ENCODE measurements around the gene ALDOB.

ALDOB gene

GRCh38 chr9:101435601-101436079 is at the start of gene ALDOB:
Gene ALDOB (minus strand): TSS chr9:101435774. CDS start chr9:101430887, 4,887 bp downstream.
- no peak for DNase-seq (ENCODE audit: low spot score)

GRCh38 chr9:101484046-101484445 is 48.5 kb upstream of the ALDOB start:
- no peak for DNase-seq (ENCODE audit: low spot score)

- DNase-seq (ENCODE audit: low spot score) = no peak
Measured at GRCh38 chr9:101481261-101481660, 45.7 kb upstream of the ALDOB start.

- no peak for DNase-seq (ENCODE audit: low spot score)
Measured at GRCh38 chr9:101480386-101480785, 44.8 kb upstream of the ALDOB start.

GRCh38 chr9:101479338-101480030 is 43.9 kb upstream of the ALDOB start:
- DNase-seq (ENCODE audit: low spot score) = no peak

- no peak for DNase-seq (ENCODE audit: low spot score)
Measured at GRCh38 chr9:101478906-101479305, 43.3 kb upstream of the ALDOB start.

- DNase-seq (ENCODE audit: low spot score) = no peak
Measured at GRCh38 chr9:101478444-101478843, 42.9 kb upstream of the ALDOB start.

- DNase-seq (ENCODE audit: low spot score) = no peak
Measured at GRCh38 chr9:101477736-101478135, 42.2 kb upstream of the ALDOB start.

- DNase-seq (ENCODE audit: low spot score) = no peak
Measured at GRCh38 chr9:101477214-101477613, 41.6 kb upstream of the ALDOB start.

GRCh38 chr9:101476576-101477208 is 41.1 kb upstream of the ALDOB start:
- DNase-seq (ENCODE audit: low spot score) = no peak

- DNase-seq (ENCODE audit: low spot score) = no peak
Measured at GRCh38 chr9:101472891-101473290, 37.3 kb upstream of the ALDOB start.

GRCh38 chr9:101470929-101471328 is 35.4 kb upstream of the ALDOB start:
- no peak for DNase-seq (ENCODE audit: low spot score)

- no peak for DNase-seq (ENCODE audit: low spot score)
Measured at GRCh38 chr9:101470021-101470420, 34.4 kb upstream of the ALDOB start.

GRCh38 chr9:101469026-101469425 is 33.5 kb upstream of the ALDOB start:
- no peak for DNase-seq (ENCODE audit: low spot score)

GRCh38 chr9:101468116-101468515 is 32.5 kb upstream of the ALDOB start:
- DNase-seq (ENCODE audit: low spot score) = no peak

GRCh38 chr9:101467690-101468089 is 32.1 kb upstream of the ALDOB start:
- no peak for DNase-seq (ENCODE audit: low spot score)

- DNase-seq (ENCODE audit: low spot score) = no peak
Measured at GRCh38 chr9:101466863-101467262, 31.3 kb upstream of the ALDOB start.

GRCh38 chr9:101465326-101465915 is 29.8 kb upstream of the ALDOB start:
- DNase-seq (ENCODE audit: low spot score) = no peak

- no peak for DNase-seq (ENCODE audit: low spot score)
Measured at GRCh38 chr9:101463397-101463796, 27.8 kb upstream of the ALDOB start.

- DNase-seq (ENCODE audit: low spot score) = no peak
Measured at GRCh38 chr9:101462558-101462957, 27.0 kb upstream of the ALDOB start.

- DNase-seq (ENCODE audit: low spot score) = no peak
Measured at GRCh38 chr9:101460965-101461364, 25.4 kb upstream of the ALDOB start.

GRCh38 chr9:101458963-101459631 is 23.5 kb upstream of the ALDOB start:
- DNase-seq (ENCODE audit: low spot score) = no peak

- no peak for DNase-seq (ENCODE audit: low spot score)
Measured at GRCh38 chr9:101457003-101457402, 21.4 kb upstream of the ALDOB start.

Data from ecto neural progenitor cell (in vitro differentiated cells).